Mesodermal cell (in vitro differentiated cells): Measurements from ENCODE around the gene ABCD1.
A peak's percentile ranks its signal among the peaks of the same experiment; 100 is the strongest.
"Not testable (repeated sequence)": the region's sequence is repeated elsewhere in the genome, so short reads cannot be mapped to it uniquely, and the experiment has no call there.

Source experiments
- H3K27ac ChIP-seq: 2 replicates; pipeline ENCODE4 v1.7.0; 2013; ENCODE audit warnings: mild to moderate bottlenecking, low read depth, low read length, moderate library complexity; ENCODE audit not compliant: severe bottlenecking
- H3K36me3 ChIP-seq: 2 replicates; pipeline ENCODE4 v1.7.1; 2013; ENCODE audit warnings: mild to moderate bottlenecking, low read length, moderate library complexity; ENCODE audit not compliant: control insufficient read depth, insufficient read depth
- H3K4me1 ChIP-seq: one replicate; pipeline ENCODE4 v1.7.1; 2013; ENCODE audit warnings: mild to moderate bottlenecking, low read length; ENCODE audit not compliant: insufficient read depth, control insufficient read depth, poor library complexity, severe bottlenecking
- H3K4me3 ChIP-seq: 2 replicates; pipeline ENCODE4 v1.7.0; 2013; ENCODE audit warnings: low read length, control low read depth, mild to moderate bottlenecking; ENCODE audit not compliant: insufficient read depth, poor library complexity, severe bottlenecking; ENCODE audit errors: extremely low read depth
- H3K9me3 ChIP-seq: 2 replicates; pipeline ENCODE4 v1.7.1; 2013; ENCODE audit warnings: mild to moderate bottlenecking, low read length, moderate library complexity; ENCODE audit not compliant: control insufficient read depth
- WGBS, 2 experiments: methylation state at CpG; one replicate each; pipeline ENCODE4 v1.1.5; 2013; ENCODE audit warnings: missing lambda C conversion rate in 2 of 2; ENCODE audit not compliant: insufficient coverage in 2 of 2; 5-methylcytosine and 5-hydroxymethylcytosine counted together

The ABCD1 gene

GRCh38 chrX:153688506-153688905 is 36.1 kb upstream of the ABCD1 start:
- H3K36me3 ChIP-seq = no peaks in the 10 kb centered on the region
- H3K4me1 ChIP-seq = peaks cover 13% of the 10 kb centered on the region
- H3K27ac ChIP-seq = no peak overlapping the region
- H3K4me3 ChIP-seq = peak overlapping the region; percentile 31
- WGBS, 2 experiments = 0% methylated on average over 1 to 11 of the region's 57 CpGs
- no peaks in the 10 kb centered on the region for H3K9me3 ChIP-seq

DNA sequence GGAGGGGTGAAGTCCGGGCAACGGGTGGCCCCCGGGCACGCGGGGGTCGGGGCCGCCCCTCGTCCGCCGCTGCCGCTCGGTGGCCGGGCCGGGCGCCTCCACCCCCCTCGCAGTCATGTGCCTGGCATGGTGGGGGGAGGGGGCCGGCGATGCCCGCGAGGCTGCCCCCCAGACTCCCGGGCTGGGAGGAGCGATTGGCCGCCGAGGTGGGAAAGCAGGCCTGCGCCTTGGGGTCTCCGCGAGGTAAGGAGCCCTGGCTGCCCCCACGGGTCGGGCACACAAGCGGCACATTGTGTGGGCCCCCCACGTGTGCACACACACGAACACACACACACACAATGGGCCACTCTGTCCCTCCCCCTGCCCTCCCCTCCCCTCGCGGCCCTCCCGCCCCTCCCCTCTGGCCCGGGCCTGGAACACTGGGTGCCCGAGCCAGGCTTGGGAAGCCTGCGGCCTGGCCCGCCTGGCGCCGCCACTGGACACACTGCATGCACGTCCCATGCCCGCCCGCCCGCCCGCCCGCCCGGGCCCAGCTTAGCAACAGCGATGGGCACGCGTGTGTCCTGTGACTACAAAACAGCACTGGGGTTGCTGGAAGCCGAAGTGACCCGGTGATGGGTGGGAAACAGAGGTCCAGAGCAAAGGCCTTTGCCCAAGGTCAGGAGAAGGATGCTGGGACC is 35.6 kb upstream of the ABCD1 start:
- peaks cover 13% of the 10 kb centered on the region for H3K4me1 ChIP-seq
- H3K27ac ChIP-seq = no peak overlapping the region
- H3K9me3 ChIP-seq = no peaks in the 10 kb centered on the region
- peak overlapping the region; percentile 31 for H3K4me3 ChIP-seq
- 3 to 6% methylated on average over 6 to 11 of the region's 53 CpGs for WGBS, 2 experiments
- no peaks in the 10 kb centered on the region for H3K36me3 ChIP-seq

DNA sequence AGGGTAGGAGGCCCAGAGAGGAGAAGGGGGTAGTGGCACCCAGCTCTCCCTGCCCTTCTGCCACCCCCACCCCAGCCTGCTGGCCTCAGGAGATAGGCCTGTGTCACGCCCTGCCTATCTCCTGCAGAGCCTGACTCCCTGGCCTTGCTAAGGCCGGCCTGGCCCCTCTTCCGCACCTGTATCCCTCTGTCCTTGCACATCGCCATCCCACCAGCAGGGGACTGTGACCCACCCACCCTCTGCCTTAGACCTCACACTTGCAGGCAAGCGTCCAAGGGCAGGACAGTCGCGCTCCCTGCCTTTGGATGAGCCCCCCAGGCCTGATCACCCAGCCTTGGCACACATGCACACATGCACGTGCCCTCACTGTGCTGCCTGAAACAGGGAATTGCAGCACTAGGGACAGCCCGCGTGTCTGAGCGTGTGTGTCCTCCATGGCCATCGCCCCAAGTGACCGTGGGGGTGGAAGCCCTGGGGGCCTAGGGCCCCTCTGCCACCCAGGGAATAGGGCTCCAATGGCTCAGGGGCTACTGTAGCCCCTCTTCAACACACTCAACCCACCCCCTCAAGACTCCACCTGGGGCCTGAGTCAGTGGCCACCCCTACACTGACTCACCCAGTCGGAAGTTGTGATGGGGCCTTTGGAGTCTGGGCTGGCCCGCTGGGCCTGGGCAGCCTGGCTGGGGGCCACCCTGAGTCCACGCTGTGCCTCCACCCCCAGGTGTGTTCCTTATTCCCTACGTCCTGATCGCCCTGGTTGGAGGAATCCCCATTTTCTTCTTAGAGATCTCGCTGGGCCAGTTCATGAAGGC is 34.8 kb upstream of the ABCD1 start:
- peaks cover 11% of the 10 kb centered on the region for H3K4me1 ChIP-seq
- 92 to 100% methylated on average over 4 to 5 of the region's 19 CpGs for WGBS, 2 experiments
- H3K4me3 ChIP-seq = peak overlapping the region; percentile 8
- H3K36me3 ChIP-seq = no peaks in the 10 kb centered on the region
- H3K27ac ChIP-seq = no peak overlapping the region
- no peaks in the 10 kb centered on the region for H3K9me3 ChIP-seq

- Histone ChIP-seq H3K9me3 (no peaks in the 10 kb centered on the region), H3K4me3 (no peak overlapping the region), H3K27ac (no peak overlapping the region), H3K4me1 (peaks cover 7% of the 10 kb centered on the region), H3K36me3 (no peaks in the 10 kb centered on the region)
- 93 to 97% methylated on average over 3 of the region's 14 CpGs for WGBS, 2 experiments
Observed at GRCh38 chrX:153690466-153690865, 34.2 kb upstream of the ABCD1 start.

DNA sequence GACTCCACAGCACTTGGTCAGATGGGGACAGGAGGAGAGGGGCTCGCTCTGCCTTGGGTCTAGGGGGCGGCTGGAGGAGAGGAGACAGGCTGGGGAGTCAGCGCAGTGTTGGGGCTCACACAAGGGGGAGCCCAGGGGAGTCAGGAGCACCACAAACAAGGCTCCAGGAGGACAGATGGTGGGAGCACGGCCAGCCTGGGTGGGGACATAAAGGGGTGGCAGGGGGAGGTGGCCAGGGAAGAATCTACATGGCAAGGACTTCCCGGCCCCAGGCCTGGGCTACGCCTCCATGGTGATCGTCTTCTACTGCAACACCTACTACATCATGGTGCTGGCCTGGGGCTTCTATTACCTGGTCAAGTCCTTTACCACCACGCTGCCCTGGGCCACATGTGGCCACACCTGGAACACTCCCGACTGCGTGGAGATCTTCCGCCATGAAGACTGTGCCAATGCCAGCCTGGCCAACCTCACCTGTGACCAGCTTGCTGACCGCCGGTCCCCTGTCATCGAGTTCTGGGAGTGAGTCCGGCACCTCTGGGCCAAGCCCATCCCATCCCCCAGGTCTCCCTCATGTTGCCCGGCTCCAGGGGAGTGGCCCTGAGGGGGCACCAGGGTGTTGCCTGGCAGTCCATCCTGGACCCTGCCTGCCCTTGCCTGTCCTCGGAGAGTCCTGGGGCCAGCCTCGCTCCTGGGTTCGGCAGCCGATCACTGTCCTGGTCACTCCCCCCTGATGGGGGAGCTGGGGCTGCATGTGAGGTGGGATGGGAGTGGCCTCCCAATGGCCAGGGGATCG is 33.4 kb upstream of the ABCD1 start:
- not testable (repeated sequence) for H3K4me3 ChIP-seq

GRCh38 chrX:153692003-153692402 is 32.7 kb upstream of the ABCD1 start:
- WGBS, 2 experiments = 88 to 90% methylated on average over 2 to 3 of the region's 4 CpGs
- H3K4me1 ChIP-seq = no peaks in the 10 kb centered on the region
- H3K4me3 ChIP-seq = no peak overlapping the region
- no peak overlapping the region for H3K27ac ChIP-seq
- H3K9me3 ChIP-seq = no peaks in the 10 kb centered on the region
- H3K36me3 ChIP-seq = no peaks in the 10 kb centered on the region

More for the DNA sequence above, 33.4 kb upstream of the ABCD1 start:
- H3K4me1 ChIP-seq, H3K27ac ChIP-seq, H3K9me3 ChIP-seq, H3K36me3 ChIP-seq: not testable (repeated sequence)
- 86 to 97% methylated on average over 1 to 7 of the region's 21 CpGs for WGBS, 2 experiments

DNA sequence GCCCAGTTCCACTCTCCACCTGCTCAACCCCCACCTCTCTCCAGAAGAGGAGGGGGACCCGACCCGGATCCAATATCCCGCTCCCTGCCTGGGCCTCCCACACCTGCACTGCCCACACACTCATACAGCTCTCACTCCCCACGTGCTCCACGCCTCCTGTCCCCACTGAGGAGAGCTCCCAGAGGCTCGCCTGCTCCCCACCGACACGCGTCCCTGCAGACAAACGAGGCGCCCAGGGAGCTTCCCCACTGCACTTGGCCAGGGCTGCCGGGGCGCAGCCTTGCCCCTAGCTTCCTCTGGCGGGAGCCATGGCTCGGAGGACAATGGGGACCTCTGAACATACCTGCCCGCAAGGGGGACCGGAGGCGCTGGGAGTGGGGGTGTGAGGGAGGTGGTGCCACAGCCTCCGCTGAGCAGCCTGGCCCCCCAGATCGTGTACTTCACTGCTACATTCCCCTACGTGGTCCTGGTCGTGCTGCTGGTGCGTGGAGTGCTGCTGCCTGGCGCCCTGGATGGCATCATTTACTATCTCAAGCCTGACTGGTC is 32.0 kb upstream of the ABCD1 start:
- no peaks in the 10 kb centered on the region for H3K36me3 ChIP-seq
- no peaks in the 10 kb centered on the region for H3K9me3 ChIP-seq
- WGBS, 2 experiments = 100% methylated on average over 1 to 2 of the region's 24 CpGs
- no peak overlapping the region for H3K27ac ChIP-seq
- no peaks in the 10 kb centered on the region for H3K4me1 ChIP-seq
- no peak overlapping the region for H3K4me3 ChIP-seq

GRCh38 chrX:153693216-153694086 is 31.2 kb upstream of the ABCD1 start:
- Histone ChIP-seq H3K27ac (no peak overlapping the region), H3K4me1 (no peaks in the 10 kb centered on the region), H3K4me3 (no peak overlapping the region), H3K9me3 (no peaks in the 10 kb centered on the region), H3K36me3 (no peaks in the 10 kb centered on the region)
- 98 to 100% methylated on average over 4 to 13 of the region's 31 CpGs for WGBS, 2 experiments

- H3K9me3 ChIP-seq, H3K4me1 ChIP-seq, H3K4me3 ChIP-seq, H3K27ac ChIP-seq, H3K36me3 ChIP-seq: not testable (repeated sequence)
- 90% methylated on average over 4 to 7 of the region's 16 CpGs for WGBS, 2 experiments
Observed at GRCh38 chrX:153694256-153694655, 30.4 kb upstream of the ABCD1 start.
